Osteocyte (in vitro differentiated cells): ENCODE results near the gene ROR1. TPM values are rescaled to one million over a fixed set of nuclear protein-coding genes. Genes with fewer than 3 reads are reported as not detected.

Experiments
- DNase-seq: peaks from one replicate; pipeline ENCODE4 v3.0.0; 2021; ENCODE audit warnings: mixed read lengths; ENCODE audit not compliant: unreplicated experiment; ENCODE audit errors: extremely low spot score
- H3K27ac Mint-ChIP-seq: one replicate; pipeline ENCODE4 v1.8.0; 2021; ENCODE audit warnings: mild to moderate bottlenecking, mixed read lengths; ENCODE audit not compliant: unreplicated experiment
- H3K27me3 Mint-ChIP-seq: one replicate; pipeline ENCODE4 v1.8.0; 2021; ENCODE audit warnings: mixed read lengths; ENCODE audit not compliant: unreplicated experiment
- H3K36me3 Mint-ChIP-seq: one replicate; pipeline ENCODE4 v1.8.0; 2021; ENCODE audit warnings: mixed read lengths; ENCODE audit not compliant: unreplicated experiment
- H3K4me1 Mint-ChIP-seq: one replicate; pipeline ENCODE4 v1.8.0; 2021; ENCODE audit warnings: mixed read lengths; ENCODE audit not compliant: unreplicated experiment
- H3K4me3 Mint-ChIP-seq: one replicate; pipeline ENCODE4 v1.8.0; 2021; ENCODE audit warnings: mild to moderate bottlenecking, moderate library complexity, mixed read lengths; ENCODE audit not compliant: unreplicated experiment
- H3K9me3 Mint-ChIP-seq: one replicate; pipeline ENCODE4 v1.8.0; 2021; ENCODE audit warnings: mixed read lengths; ENCODE audit not compliant: unreplicated experiment
- CTCF ChIP-seq: fragments of 200-600 bp; sonication (generic); IDR thresholded peaks from 2 replicates; pipeline ENCODE4 v1.5.0; 2021; ENCODE audit warnings: antibody characterized with exemption, mild to moderate bottlenecking, moderate library complexity
- total RNA-seq: library from RNA; stranded (reverse); gene quantifications from 2 replicates; pipeline ENCODE4 v1.2.1, GENCODE V29; 2021

The ROR1 gene
- total RNA-seq, 1 donor from 2014 or later, result 20.6 TPM

GRCh38 chr1:63817152-63817667, 43.4 kb downstream of the ROR1 start:
- peaks cover 54% of the 10 kb centered on the region for H3K4me1 Mint-ChIP-seq
- no peak overlapping the region for H3K4me3 Mint-ChIP-seq
- no peak for TF ChIP-seq CTCF
- H3K9me3 Mint-ChIP-seq, result no peaks in the 10 kb centered on the region
- H3K27me3 Mint-ChIP-seq, result no peaks in the 10 kb centered on the region
- peak overlapping the region; percentile 73 for H3K27ac Mint-ChIP-seq
- H3K36me3 Mint-ChIP-seq, result no peaks in the 10 kb centered on the region
- DNase-seq, result no peak

GRCh38 chr1:63817700-63818099, 43.9 kb downstream of the ROR1 start:
- H3K9me3 Mint-ChIP-seq, result no peaks in the 10 kb centered on the region
- H3K36me3 Mint-ChIP-seq, result no peaks in the 10 kb centered on the region
- H3K4me3 Mint-ChIP-seq, result no peak overlapping the region
- H3K27me3 Mint-ChIP-seq, result no peaks in the 10 kb centered on the region
- H3K4me1 Mint-ChIP-seq, result peaks cover 54% of the 10 kb centered on the region
- DNase-seq, result no peak
- TF ChIP-seq CTCF, result no peak
- peak overlapping the region; percentile 23 for H3K27ac Mint-ChIP-seq

- no peaks in the 10 kb centered on the region for H3K9me3 Mint-ChIP-seq
- H3K4me3 Mint-ChIP-seq, result no peak overlapping the region
- no peak for DNase-seq
- TF ChIP-seq CTCF, result no peak
- no peak overlapping the region for H3K27ac Mint-ChIP-seq
- H3K27me3 Mint-ChIP-seq, result no peaks in the 10 kb centered on the region
- H3K36me3 Mint-ChIP-seq, result no peaks in the 10 kb centered on the region
- H3K4me1 Mint-ChIP-seq, result peaks cover 49% of the 10 kb centered on the region
These were observed 44.9 kb downstream of the ROR1 start for GRCh38 chr1:63818567-63819325.

GRCh38 chr1:63819795-63820194, 46.0 kb downstream of the ROR1 start:
- H3K9me3 Mint-ChIP-seq, result no peaks in the 10 kb centered on the region
- TF ChIP-seq CTCF, result no peak
- peaks cover 40% of the 10 kb centered on the region for H3K4me1 Mint-ChIP-seq
- no peak overlapping the region for H3K27ac Mint-ChIP-seq
- DNase-seq, result no peak
- H3K4me3 Mint-ChIP-seq, result no peak overlapping the region
- no peaks in the 10 kb centered on the region for H3K36me3 Mint-ChIP-seq
- H3K27me3 Mint-ChIP-seq, result no peaks in the 10 kb centered on the region

- DNase-seq, result no peak
- no peak overlapping the region for H3K4me3 Mint-ChIP-seq
- H3K9me3 Mint-ChIP-seq, result no peaks in the 10 kb centered on the region
- H3K27ac Mint-ChIP-seq, result no peak overlapping the region
- TF ChIP-seq CTCF, result no peak
- H3K4me1 Mint-ChIP-seq, result peaks cover 30% of the 10 kb centered on the region
- H3K27me3 Mint-ChIP-seq, result no peaks in the 10 kb centered on the region
- H3K36me3 Mint-ChIP-seq, result no peaks in the 10 kb centered on the region
These were observed 47.5 kb downstream of the ROR1 start for GRCh38 chr1:63821091-63822005.
